A673 (cell line): ENCODE results near the gene CENATAC. TPM values are rescaled to one million over a fixed set of nuclear protein-coding genes. Genes with fewer than 3 reads are reported as not detected.
"Not testable (repeated sequence)": the region's sequence is repeated elsewhere in the genome, so short reads cannot be mapped to it uniquely, and the experiment has no call there.

Source experiments
- BruUV-seq: library from RNA; stranded (reverse); fragments of 400-500 nt; replicated peaks from 2 replicates; lab custom pipeline; 2021; lab: Mats Ljungman, UMichigan
- CTCF ChIA-PET: fragments of 300-600 bp; sonication (Branson Sonifier 250); formaldehyde crosslinking; loops from one replicate; lab custom pipeline; 2022; ENCODE audit warnings: antibody characterized with exemption; lab: Charles Lee
- POLR2A ChIA-PET: fragments of 300-600 bp; sonication (Branson Sonifier 250); formaldehyde crosslinking; loops from one replicate; lab custom pipeline; 2022; ENCODE audit warnings: antibody characterized with exemption; ENCODE audit not compliant: low non-redundant PET; lab: Charles Lee
- DNase-seq: peaks from one replicate; pipeline ENCODE4 v3.0.0-alpha.2; 2015; ENCODE audit warnings: low spot score
- H3K27ac ChIP-seq: fragments of 200-600 bp; sonication (generic); 2 replicates; pipeline ENCODE4 v1.5.1; 2016; ENCODE audit warnings: mixed run types, low read depth, mild to moderate bottlenecking, mixed read lengths, antibody characterized with exemption, low read length; ENCODE audit not compliant: poor library complexity, severe bottlenecking
- H3K27me3 ChIP-seq: fragments of 200-600 bp; sonication (generic); replicated peaks from 2 replicates; pipeline ENCODE4 v1.6.1; 2017; ENCODE audit warnings: mixed run types, low read depth, mild to moderate bottlenecking, mixed read lengths, antibody characterized with exemption, low read length; ENCODE audit not compliant: insufficient read depth, poor library complexity
- H3K36me3 ChIP-seq: fragments of 200-600 bp; sonication (generic); 2 replicates; pipeline ENCODE4 v1.6.1; 2016; ENCODE audit warnings: mixed run types, mild to moderate bottlenecking, mixed read lengths, antibody characterized with exemption, low read length; ENCODE audit not compliant: insufficient read depth, poor library complexity, severe bottlenecking
- H3K4me1 ChIP-seq: fragments of 200-600 bp; sonication (generic); 2 replicates; pipeline ENCODE4 v1.6.1; 2017; ENCODE audit warnings: mixed run types, mild to moderate bottlenecking, mixed read lengths, antibody characterized with exemption, low read length; ENCODE audit not compliant: insufficient read depth, poor library complexity, severe bottlenecking
- H3K4me3 ChIP-seq: fragments of 200-600 bp; sonication (generic); 2 replicates; pipeline ENCODE4 v1.5.1; 2016; ENCODE audit warnings: low read depth, mixed run types, mild to moderate bottlenecking, mixed read lengths, low read length; ENCODE audit not compliant: poor library complexity, severe bottlenecking
- H3K9me3 ChIP-seq: fragments of 200-600 bp; sonication (generic); 2 replicates; pipeline ENCODE4 v1.6.1; 2016; ENCODE audit warnings: mixed run types, low read depth, mild to moderate bottlenecking, mixed read lengths, antibody characterized with exemption, low read length; ENCODE audit not compliant: poor library complexity, severe bottlenecking
- EZH2 ChIP-seq: fragments of 200-600 bp; sonication (generic); IDR thresholded peaks from 2 replicates; pipeline ENCODE4 v1.6.1; 2017; ENCODE audit warnings: borderline replicate concordance, low read depth, mild to moderate bottlenecking, mixed read lengths, antibody characterized with exemption, low read length; ENCODE audit not compliant: poor library complexity, severe bottlenecking
- intact Hi-C: fragments of 100-400 bp; cut with micrococcal nuclease; formaldehyde crosslinking; loops from one replicate; pipeline ENCODE4 v1.10.0; 2022; ENCODE audit not compliant: unreplicated experiment
- total RNA-seq: library from RNA; stranded (reverse); gene quantifications from 2 replicates; pipeline ENCODE4 v1.2.3, GENCODE V29; 2021
- TF ChIP-seq, protein P1 (sequence below): fragments of 300-800, 200-600 bp; sonication (generic); conservative IDR thresholded peaks from 2 replicates; pipeline ENCODE4 v1.5.1; 2017; ENCODE audit warnings: low read depth, mild to moderate bottlenecking, antibody characterized with exemption, low read length, moderate library complexity, mixed read lengths

The CENATAC gene
- total RNA-seq, 1 experiment from 2014 or later = 57.4 TPM

DNA sequence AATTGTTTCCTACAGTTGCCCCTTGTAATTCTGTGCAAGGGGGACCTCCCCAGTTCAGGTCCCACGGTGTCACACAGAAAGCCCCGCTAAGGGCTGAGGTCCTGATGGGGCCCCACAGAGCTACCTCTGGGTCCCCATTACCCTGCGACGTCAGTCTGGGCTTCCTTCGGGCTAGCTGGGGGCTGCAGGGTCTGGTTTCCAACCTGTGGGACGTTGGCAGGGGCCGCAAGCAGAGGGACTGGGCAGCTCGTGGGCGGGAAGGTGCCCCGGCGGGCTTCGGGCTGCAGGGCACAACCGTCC, 32.0 kb downstream of the CENATAC start:
- Histone ChIP-seq H3K4me1 (peaks cover 13% of the 10 kb centered on the region), H3K4me3 (peak overlapping the region; percentile 67), H3K36me3 (peaks cover 34% of the 10 kb centered on the region), H3K27ac (peak overlapping the region; percentile 75), H3K27me3 (no peaks in the 10 kb centered on the region), H3K9me3 (no peaks in the 10 kb centered on the region)
- ChIA-PET POLR2A (no interaction called here), CTCF (no interaction called here)
- DNase-seq = no peak
- TF ChIP-seq EZH2 = no peak
- TF ChIP-seq, protein P1, sequence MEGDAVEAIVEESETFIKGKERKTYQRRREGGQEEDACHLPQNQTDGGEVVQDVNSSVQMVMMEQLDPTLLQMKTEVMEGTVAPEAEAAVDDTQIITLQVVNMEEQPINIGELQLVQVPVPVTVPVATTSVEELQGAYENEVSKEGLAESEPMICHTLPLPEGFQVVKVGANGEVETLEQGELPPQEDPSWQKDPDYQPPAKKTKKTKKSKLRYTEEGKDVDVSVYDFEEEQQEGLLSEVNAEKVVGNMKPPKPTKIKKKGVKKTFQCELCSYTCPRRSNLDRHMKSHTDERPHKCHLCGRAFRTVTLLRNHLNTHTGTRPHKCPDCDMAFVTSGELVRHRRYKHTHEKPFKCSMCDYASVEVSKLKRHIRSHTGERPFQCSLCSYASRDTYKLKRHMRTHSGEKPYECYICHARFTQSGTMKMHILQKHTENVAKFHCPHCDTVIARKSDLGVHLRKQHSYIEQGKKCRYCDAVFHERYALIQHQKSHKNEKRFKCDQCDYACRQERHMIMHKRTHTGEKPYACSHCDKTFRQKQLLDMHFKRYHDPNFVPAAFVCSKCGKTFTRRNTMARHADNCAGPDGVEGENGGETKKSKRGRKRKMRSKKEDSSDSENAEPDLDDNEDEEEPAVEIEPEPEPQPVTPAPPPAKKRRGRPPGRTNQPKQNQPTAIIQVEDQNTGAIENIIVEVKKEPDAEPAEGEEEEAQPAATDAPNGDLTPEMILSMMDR = no peak
- BruUV-seq = no TSS peak
- intact Hi-C loops = no loop called here

DNA sequence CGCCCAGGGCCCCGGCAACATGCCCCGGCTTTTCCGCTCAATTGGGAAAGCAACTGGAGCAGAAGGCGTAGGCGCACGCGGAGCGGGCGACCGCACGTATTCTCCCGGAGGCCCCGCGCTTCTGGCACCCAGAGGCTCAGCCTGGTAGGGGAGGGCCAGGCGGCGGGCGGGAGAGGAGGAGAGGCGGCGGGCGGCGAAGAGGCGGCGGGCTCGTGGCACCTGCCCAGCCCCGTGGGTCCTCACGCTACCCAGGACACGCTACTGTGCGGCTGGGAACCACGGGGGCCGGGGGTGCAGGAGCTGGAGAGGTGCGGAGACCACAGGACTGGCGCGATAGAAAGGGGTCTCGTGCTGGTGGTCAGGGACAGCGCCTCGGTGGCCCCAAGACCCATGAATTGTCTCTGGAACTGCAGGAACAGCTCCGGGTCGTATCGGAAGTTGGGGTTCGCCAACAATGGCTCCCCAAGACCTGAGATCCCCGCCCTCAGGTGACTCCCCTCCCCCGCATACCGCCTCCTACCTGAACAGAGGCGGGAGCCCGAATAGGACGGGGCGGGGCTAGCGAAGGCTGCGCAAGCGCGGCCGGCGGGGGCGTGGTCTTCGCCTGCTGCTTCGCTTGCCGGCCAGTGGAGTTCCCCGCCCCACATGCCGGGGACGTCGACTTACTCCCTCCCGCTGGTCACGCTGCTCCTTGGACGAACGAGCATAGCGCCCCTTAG, 32.5 kb downstream of the CENATAC start, which contains the start of gene SLC37A4:
Gene SLC37A4 (minus strand): TSS at position 549 of the 719 bp plus-strand sequence.
- Histone ChIP-seq H3K9me3 (no peaks in the 10 kb centered on the region), H3K27ac (peak within 1 kb of the TSS; percentile 75), H3K27me3 (no peaks in the 10 kb centered on the region), H3K4me3 (peak within 1 kb of the TSS; percentile 67), H3K36me3 (peaks cover 29% of the 10 kb centered on the region), H3K4me1 (peaks cover 13% of the 10 kb centered on the region)
- DNase-seq = peak; percentile 100
- BruUV-seq = no TSS peak
- TF ChIP-seq EZH2 = no peak
- TF ChIP-seq, protein P1 = no peak; the same call in 1 of the 2 replicates
- POLR2A ChIA-PET = no interaction called here
- intact Hi-C loops = no loop called here
- CTCF ChIA-PET = no interaction called here

DNA sequence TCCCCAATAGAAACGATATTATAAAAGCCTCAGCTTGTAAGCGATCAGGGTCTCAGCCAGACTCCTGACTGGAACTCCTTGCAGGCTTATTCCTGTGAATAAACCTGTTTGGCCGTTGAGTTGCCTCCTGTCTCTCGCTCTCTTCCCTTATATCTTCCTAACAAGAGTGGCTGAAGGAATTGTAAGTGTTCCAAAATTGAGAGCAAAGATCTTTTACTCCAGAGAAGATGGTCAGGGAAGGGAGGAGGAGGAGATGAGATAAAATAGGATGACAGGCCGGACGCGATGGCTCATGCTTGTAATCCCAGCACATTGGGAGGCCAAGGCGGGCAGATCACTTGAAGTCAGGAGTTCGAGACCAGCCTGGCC, 34.0 kb downstream of the CENATAC start:
- intact Hi-C loops = no loop called here
- Histone ChIP-seq H3K27me3 (no peaks in the 10 kb centered on the region), H3K9me3 (no peaks in the 10 kb centered on the region), H3K36me3 (peaks cover 21% of the 10 kb centered on the region), H3K4me3 (no peak overlapping the region), H3K4me1 (peaks cover 13% of the 10 kb centered on the region), H3K27ac (no peak overlapping the region)
- BruUV-seq = no TSS peak
- ChIA-PET CTCF (no interaction called here), POLR2A (no interaction called here)
- TF ChIP-seq, protein P1 = no peak
- no peak for TF ChIP-seq EZH2
- no peak for DNase-seq

DNA sequence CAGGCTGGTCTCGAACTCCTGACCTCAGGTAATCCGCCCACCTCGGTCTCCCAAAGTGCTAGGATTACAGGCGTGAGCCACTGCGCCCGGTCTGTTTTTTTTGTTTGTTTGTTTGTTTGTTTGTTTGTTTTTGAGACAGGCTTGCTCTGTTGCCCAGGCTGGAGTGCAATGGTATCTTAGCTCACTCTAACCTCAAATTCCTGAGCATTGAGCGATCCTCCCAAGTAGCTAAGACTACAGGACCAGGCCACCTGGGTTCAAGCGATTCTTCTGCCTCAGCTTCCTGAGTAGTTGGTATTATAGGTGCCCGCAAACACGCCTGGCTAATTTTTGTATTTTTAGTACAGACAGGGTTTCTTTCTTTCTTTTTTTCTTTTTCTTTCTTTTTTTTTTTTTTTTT, 35.5 kb downstream of the CENATAC start:
- intact Hi-C loops, H3K27ac ChIP-seq, H3K4me3 ChIP-seq, BruUV-seq, POLR2A ChIA-PET, H3K9me3 ChIP-seq, H3K27me3 ChIP-seq, DNase-seq, H3K36me3 ChIP-seq: not testable (repeated sequence)
- H3K4me1 ChIP-seq = peaks cover 13% of the 10 kb centered on the region
- CTCF ChIA-PET = interaction anchor here (0.6 kb wide), 1 partner anchor 37 kb away, joined by 6 read pairs; no protein-coding TSS in a partner anchor
